Thyroid gland (tissue), 4 donors: Measurements from ENCODE around the gene GRIA1. TPM values are rescaled to one million over a fixed set of nuclear protein-coding genes. Genes with fewer than 3 reads are reported as not detected.

ENCODE experiments used
- DNase-seq, 2 donors: peaks; one replicate each; pipeline ENCODE4 v3.0.0-alpha.2; 2019
- H3K27ac ChIP-seq, 3 donors: fragments of 200-600 bp; sonication (generic); 1 replicate in 2 of 3; 2 replicates in 1 of 3; pipeline ENCODE4 v1.5.1; 2016 to 2019; ENCODE audit warnings: mild to moderate bottlenecking in 1 of 3, moderate library complexity in 1 of 3
- H3K27me3 ChIP-seq: fragments of 200-600 bp; sonication (generic); one replicate; pipeline ENCODE4 v1.5.1; 2019
- H3K36me3 ChIP-seq, 2 donors: fragments of 200-600 bp; sonication (generic); one replicate each; pipeline ENCODE4 v1.5.1; 2016 to 2019
- H3K4me1 ChIP-seq, 2 donors: fragments of 200-600 bp; sonication (generic); one replicate each; pipeline ENCODE4 v1.5.1; 2017 to 2019
- H3K4me3 ChIP-seq, 3 donors: fragments of 200-600 bp; sonication (generic); replicated peaks in 1 of 3; 1 replicate in 2 of 3; 2 replicates in 1 of 3; pipeline ENCODE4 v1.5.1; 2016; ENCODE audit warnings: mild to moderate bottlenecking in 1 of 3
- H3K9me3 ChIP-seq: fragments of 200-600 bp; sonication (generic); one replicate; pipeline ENCODE4 v1.5.1; 2017
- POLR2A ChIP-seq, 2 donors: fragments of 450-650 bp; IDR thresholded peaks; one replicate each; pipeline ENCODE4 v1.6.1; 2017; ENCODE audit warnings: antibody characterized with exemption in 2 of 2, mild to moderate bottlenecking in 2 of 2, moderate library complexity in 1 of 2
- WGBS, 2 donors: methylation state at CpG; one replicate each; pipeline ENCODE4 v1.1.5; 2017; 5-methylcytosine and 5-hydroxymethylcytosine counted together
- intact Hi-C: fragments of 100-400 bp; cut with DNase I; formaldehyde crosslinking; loops from one replicate; pipeline ENCODE4 v1.15.1; 2023
- total RNA-seq, 4 donors: library from RNA; depleted of rRNA; stranded (reverse); fragments of >200 nt; gene quantifications; one replicate each; pipeline ENCODE4 v1.2.3, GENCODE V29; 2016
- TF ChIP-seq, protein P1 (sequence below), 6 experiments: fragments of 200-600 bp in 3 of 6; fragments of 450-650 bp in 3 of 6; sonication (generic) in 3 of 6; IDR thresholded peaks; one replicate each; pipeline ENCODE4 v1.5.1; 2016 to 2019; ENCODE audit warnings: antibody characterized with exemption in 6 of 6, mild to moderate bottlenecking in 2 of 6, inconsistent platforms in 1 of 6, moderate library complexity in 1 of 6

GRIA1 gene
- total RNA-seq, 4 donors from 2014 or later: 0.21 to 2.6 (median 0.79) TPM

DNA sequence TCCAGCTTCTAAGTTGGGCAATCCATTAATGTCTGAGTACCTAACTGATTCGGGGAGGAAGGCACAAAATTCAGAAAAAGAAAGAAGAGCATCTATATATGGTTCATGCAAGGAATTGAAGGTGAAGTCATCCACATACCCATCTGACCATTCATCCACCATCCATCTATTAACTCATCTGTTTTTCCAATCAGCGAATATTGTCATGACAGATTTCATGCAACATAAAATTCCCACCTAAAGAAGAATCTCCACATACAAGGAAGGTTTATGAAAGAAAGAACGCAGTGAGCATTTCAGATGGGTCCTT lies 164.7 kb downstream of the GRIA1 start:
- H3K9me3 ChIP-seq: no peaks in the 10 kb centered on the region
- 87 to 91% methylated on average over 3 of the region's 3 CpGs for WGBS, 2 donors
- H3K36me3 ChIP-seq: no peaks in the 10 kb centered on the region
- TF ChIP-seq, protein P1, sequence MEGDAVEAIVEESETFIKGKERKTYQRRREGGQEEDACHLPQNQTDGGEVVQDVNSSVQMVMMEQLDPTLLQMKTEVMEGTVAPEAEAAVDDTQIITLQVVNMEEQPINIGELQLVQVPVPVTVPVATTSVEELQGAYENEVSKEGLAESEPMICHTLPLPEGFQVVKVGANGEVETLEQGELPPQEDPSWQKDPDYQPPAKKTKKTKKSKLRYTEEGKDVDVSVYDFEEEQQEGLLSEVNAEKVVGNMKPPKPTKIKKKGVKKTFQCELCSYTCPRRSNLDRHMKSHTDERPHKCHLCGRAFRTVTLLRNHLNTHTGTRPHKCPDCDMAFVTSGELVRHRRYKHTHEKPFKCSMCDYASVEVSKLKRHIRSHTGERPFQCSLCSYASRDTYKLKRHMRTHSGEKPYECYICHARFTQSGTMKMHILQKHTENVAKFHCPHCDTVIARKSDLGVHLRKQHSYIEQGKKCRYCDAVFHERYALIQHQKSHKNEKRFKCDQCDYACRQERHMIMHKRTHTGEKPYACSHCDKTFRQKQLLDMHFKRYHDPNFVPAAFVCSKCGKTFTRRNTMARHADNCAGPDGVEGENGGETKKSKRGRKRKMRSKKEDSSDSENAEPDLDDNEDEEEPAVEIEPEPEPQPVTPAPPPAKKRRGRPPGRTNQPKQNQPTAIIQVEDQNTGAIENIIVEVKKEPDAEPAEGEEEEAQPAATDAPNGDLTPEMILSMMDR (IDR thresholded peaks at IDR 0.05): no peak
- TF ChIP-seq POLR2A (IDR thresholded peaks at IDR 0.05): no peak
- H3K4me1 ChIP-seq: no peaks in the 10 kb centered on the region
- H3K27me3 ChIP-seq: no peaks in the 10 kb centered on the region
- no peak for DNase-seq
- intact Hi-C loops: no loop called here
- no peak overlapping the region for H3K27ac ChIP-seq
- H3K4me3 ChIP-seq: no peak overlapping the region

DNA sequence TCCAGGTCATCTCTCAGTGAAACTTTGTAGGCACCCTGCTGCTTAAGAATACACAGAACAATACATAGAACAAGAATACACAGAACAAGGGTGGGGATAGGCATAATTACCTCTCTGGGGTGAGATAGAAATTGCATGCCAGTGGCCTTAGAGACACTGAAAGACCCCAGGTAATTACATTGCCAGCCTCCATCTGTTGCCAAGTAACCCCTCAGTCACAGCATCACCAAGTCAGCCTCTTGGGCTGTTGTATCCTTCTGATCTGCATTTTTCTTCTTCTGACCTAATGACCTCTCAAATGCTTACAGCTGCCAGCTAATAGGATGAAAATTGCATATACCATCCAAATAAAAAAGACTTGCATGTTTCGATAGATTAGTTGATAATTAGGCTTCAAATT lies 167.7 kb downstream of the GRIA1 start:
- Histone ChIP-seq H3K4me3 (no peak overlapping the region), H3K27me3 (no peaks in the 10 kb centered on the region), H3K27ac (no peak overlapping the region), H3K4me1 (no peaks in the 10 kb centered on the region), H3K9me3 (no peaks in the 10 kb centered on the region), H3K36me3 (no peaks in the 10 kb centered on the region)
- TF ChIP-seq, protein P1 (IDR thresholded peaks at IDR 0.05): no peak
- no peak for TF ChIP-seq POLR2A (IDR thresholded peaks at IDR 0.05)
- DNase-seq: no peak
- intact Hi-C loops: no loop called here
- 78 to 80% methylated on average over 1 of the region's 1 CpG for WGBS, 2 donors

DNA sequence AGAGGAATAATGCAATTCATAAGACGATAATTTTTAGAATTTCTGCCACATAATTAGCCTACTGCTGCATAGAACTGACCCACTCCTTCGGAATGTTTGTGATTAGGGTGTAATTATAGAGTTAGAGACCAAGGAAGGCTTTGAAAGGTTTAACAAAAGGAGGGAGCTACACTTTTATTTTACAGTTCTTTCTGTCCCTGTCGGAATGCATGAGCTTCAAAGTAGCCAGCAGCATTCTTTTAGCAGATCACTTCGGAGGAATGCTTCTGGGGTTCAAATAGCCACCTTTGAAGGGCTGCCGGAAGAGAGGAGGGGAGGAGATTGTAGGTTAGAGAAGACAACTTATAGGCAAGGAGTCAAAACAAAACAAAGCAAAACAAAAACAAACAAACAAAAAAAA lies 168.1 kb downstream of the GRIA1 start:
- 60 to 63% methylated on average over 5 of the region's 5 CpGs for WGBS, 2 donors
- H3K9me3 ChIP-seq: no peaks in the 10 kb centered on the region
- intact Hi-C loops: no loop called here
- H3K27me3 ChIP-seq: no peaks in the 10 kb centered on the region
- H3K4me3 ChIP-seq: no peak overlapping the region
- DNase-seq: no peak
- TF ChIP-seq, protein P1 (IDR thresholded peaks at IDR 0.05): no peak
- TF ChIP-seq POLR2A (IDR thresholded peaks at IDR 0.05): no peak
- no peaks in the 10 kb centered on the region for H3K4me1 ChIP-seq
- no peaks in the 10 kb centered on the region for H3K36me3 ChIP-seq
- H3K27ac ChIP-seq: no peak overlapping the region

DNA sequence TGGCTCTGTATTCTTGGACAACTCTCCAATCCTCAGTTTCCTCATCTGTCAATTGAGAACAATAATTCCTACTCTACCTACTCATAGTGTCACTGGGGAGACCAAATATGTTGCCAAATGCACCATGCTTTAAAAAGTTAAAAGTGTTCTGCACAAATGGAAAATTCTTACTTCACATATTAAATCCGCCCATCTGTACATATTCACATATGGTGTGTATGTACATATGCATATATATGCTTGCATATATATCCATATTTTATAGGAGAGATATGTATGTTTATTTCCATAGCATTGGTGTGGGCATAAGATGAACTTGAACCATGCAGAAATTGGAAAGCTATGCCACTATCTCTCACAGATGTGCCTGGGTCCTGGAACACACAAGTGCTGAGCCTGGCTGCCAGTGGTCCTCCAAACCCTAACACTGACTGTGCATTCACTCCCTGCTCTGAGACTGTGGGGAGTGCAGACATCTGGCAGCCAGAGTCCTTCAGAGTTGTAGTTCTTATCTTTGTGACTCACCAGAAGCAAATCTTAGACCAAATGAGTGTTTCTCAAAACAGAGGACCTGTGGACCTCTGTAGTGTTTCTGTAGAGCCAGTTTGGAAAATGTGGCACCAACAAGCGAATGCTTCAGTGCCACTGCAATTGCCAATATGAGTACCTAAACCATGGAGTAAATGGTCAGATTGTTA lies 168.7 kb downstream of the GRIA1 start:
- H3K4me1 ChIP-seq: no peaks in the 10 kb centered on the region
- no peaks in the 10 kb centered on the region for H3K27me3 ChIP-seq
- no peak for DNase-seq
- WGBS, 2 donors: 89 to 93% methylated on average over 2 of the region's 2 CpGs
- intact Hi-C loops: no loop called here
- H3K9me3 ChIP-seq: no peaks in the 10 kb centered on the region
- no peak for TF ChIP-seq POLR2A (IDR thresholded peaks at IDR 0.05)
- TF ChIP-seq, protein P1 (IDR thresholded peaks at IDR 0.05): no peak
- no peak overlapping the region for H3K27ac ChIP-seq
- H3K4me3 ChIP-seq: no peak overlapping the region
- H3K36me3 ChIP-seq: no peaks in the 10 kb centered on the region

DNA sequence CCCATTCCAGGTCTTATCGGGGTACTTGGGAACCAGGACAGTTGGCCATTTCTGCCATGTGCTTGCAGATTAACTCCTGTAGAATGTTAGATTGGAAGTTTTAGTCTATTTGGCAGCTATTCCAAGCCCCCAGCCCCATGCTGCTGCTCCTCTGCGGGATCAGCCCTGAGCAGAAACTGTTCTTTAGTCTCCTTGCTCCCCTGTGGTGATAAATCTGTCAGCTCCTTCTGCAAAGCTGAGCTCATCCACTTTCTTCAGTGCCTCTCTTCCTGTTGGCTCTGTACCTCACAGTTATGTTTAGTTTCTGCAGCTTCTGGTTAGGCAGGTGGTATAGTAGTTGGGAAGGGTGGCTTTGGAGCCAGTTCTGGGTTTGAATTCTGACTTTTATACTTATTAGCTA lies 170.4 kb downstream of the GRIA1 start:
- WGBS, 2 donors: 66 to 73% methylated on average over 2 of the region's 2 CpGs
- no peak overlapping the region for H3K4me3 ChIP-seq
- H3K9me3 ChIP-seq: no peaks in the 10 kb centered on the region
- no peak for DNase-seq
- intact Hi-C loops: no loop called here
- H3K27ac ChIP-seq: no peak overlapping the region
- TF ChIP-seq, protein P1 (IDR thresholded peaks at IDR 0.05): no peak
- TF ChIP-seq POLR2A (IDR thresholded peaks at IDR 0.05): no peak
- no peaks in the 10 kb centered on the region for H3K27me3 ChIP-seq
- no peaks in the 10 kb centered on the region for H3K36me3 ChIP-seq
- no peaks in the 10 kb centered on the region for H3K4me1 ChIP-seq
